Glutamatergic neuron (in vitro differentiated cells): ENCODE data around the gene TACC2. TPM values are rescaled to one million over a fixed set of nuclear protein-coding genes. Genes with fewer than 3 reads are reported as not detected.

Experiments
- DNase-seq: peaks from one replicate; pipeline ENCODE4 v3.0.0; 2022
- H3K27ac Mint-ChIP-seq: one replicate; pipeline ENCODE4 v1.8.0; 2020; ENCODE audit warnings: mild to moderate bottlenecking, mixed read lengths, inconsistent platforms; ENCODE audit not compliant: unreplicated experiment
- H3K27me3 Mint-ChIP-seq: one replicate; pipeline ENCODE4 v1.8.0; 2020; ENCODE audit warnings: mild to moderate bottlenecking, moderate library complexity, mixed read lengths, inconsistent platforms; ENCODE audit not compliant: unreplicated experiment
- H3K36me3 Mint-ChIP-seq: one replicate; pipeline ENCODE4 v1.8.0; 2020; ENCODE audit warnings: mild to moderate bottlenecking, mixed read lengths, inconsistent platforms; ENCODE audit not compliant: unreplicated experiment
- H3K4me1 Mint-ChIP-seq: one replicate; pipeline ENCODE4 v1.8.0; 2020; ENCODE audit warnings: mild to moderate bottlenecking, low read depth, mixed read lengths, inconsistent platforms; ENCODE audit not compliant: unreplicated experiment
- H3K4me3 Mint-ChIP-seq: one replicate; pipeline ENCODE4 v1.8.0; 2020; ENCODE audit warnings: mild to moderate bottlenecking, mixed read lengths, inconsistent platforms; ENCODE audit not compliant: unreplicated experiment
- H3K9me3 Mint-ChIP-seq: one replicate; pipeline ENCODE4 v1.8.0; 2020; ENCODE audit warnings: mild to moderate bottlenecking, moderate library complexity, mixed read lengths, inconsistent platforms; ENCODE audit not compliant: unreplicated experiment
- total RNA-seq: library from RNA; stranded (reverse); fragmentation: NEBNext Ultra II Directional; extraction: Animal tissue kit (Norgen Biotek cat#: 25700); gene quantifications from one replicate; pipeline ENCODE4 v1.2.1, GENCODE V29; 2021; ENCODE audit not compliant: unreplicated experiment
- TF ChIP-seq, protein P1 (sequence below): fragments of 200-600 bp; sonication (generic); IDR thresholded peaks from one replicate; pipeline ENCODE4 v1.5.0; 2021; ENCODE audit not compliant: partially characterized antibody, unreplicated experiment

TACC2 gene
- total RNA-seq, 1 donor from 2014 or later = 499 TPM

DNA sequence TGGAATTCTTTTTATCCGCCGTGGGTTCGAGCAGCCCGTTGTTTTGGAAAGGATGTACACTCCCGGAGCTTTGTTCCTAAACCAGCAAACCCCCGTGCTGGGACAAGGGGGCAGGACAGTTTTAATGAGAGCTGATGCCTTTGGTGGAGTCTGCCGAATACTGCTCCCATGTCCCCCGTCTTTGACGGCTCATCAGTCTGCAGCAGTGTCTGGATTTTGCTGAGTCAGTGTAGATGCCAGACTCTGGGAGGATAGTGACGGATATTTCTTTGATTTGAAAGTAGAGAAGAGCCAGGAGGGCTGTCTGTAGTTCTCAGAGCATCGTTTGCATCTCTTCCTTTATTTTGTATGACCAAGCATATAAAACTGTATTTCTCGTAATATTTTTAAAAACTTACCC, 207.3 kb downstream of the TACC2 start:
- Mint-ChIP-seq H3K27me3 (peaks cover 26% of the 10 kb centered on the region), H3K36me3 (no peaks in the 10 kb centered on the region), H3K27ac (no peak overlapping the region), H3K4me1 (peaks cover 39% of the 10 kb centered on the region), H3K4me3 (no peak overlapping the region), H3K9me3 (peaks cover 37% of the 10 kb centered on the region)
- no peak for DNase-seq
- TF ChIP-seq, protein P1, sequence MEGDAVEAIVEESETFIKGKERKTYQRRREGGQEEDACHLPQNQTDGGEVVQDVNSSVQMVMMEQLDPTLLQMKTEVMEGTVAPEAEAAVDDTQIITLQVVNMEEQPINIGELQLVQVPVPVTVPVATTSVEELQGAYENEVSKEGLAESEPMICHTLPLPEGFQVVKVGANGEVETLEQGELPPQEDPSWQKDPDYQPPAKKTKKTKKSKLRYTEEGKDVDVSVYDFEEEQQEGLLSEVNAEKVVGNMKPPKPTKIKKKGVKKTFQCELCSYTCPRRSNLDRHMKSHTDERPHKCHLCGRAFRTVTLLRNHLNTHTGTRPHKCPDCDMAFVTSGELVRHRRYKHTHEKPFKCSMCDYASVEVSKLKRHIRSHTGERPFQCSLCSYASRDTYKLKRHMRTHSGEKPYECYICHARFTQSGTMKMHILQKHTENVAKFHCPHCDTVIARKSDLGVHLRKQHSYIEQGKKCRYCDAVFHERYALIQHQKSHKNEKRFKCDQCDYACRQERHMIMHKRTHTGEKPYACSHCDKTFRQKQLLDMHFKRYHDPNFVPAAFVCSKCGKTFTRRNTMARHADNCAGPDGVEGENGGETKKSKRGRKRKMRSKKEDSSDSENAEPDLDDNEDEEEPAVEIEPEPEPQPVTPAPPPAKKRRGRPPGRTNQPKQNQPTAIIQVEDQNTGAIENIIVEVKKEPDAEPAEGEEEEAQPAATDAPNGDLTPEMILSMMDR = no peak

DNA sequence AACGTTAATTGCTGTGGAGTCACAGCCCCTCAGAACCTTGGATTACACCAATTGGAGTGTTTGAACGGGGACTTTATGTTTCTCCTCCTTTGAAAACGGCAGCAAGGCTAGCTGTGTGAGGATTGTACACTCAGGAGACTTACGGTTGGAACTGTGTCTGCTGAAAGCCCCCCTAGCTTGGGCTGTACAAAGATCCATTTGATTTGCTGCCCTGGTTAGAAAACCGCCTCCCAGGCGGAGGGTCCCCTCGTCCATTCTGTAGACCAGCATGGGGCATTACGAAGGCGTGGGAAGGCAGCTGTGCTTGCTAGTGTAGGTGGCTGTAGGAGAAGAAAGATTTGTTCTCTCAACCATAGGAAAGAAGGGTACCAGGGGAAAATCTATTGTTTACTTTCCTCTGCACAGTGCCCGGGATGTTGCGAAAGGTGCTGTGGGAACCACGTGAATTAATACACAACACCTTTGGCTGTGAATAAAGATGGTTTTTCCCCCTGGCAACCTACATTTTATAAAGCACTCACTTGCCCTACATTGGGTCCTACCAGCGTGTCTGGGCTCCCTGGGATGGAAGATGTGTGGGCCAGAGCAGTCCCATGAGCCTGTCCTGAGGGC, 208.8 kb downstream of the TACC2 start:
- Mint-ChIP-seq H3K4me1 (peaks cover 28% of the 10 kb centered on the region), H3K4me3 (no peak overlapping the region), H3K36me3 (no peaks in the 10 kb centered on the region), H3K27me3 (peaks cover 27% of the 10 kb centered on the region), H3K9me3 (peaks cover 34% of the 10 kb centered on the region), H3K27ac (peak overlapping the region; percentile 68)
- DNase-seq = no peak
- TF ChIP-seq, protein P1 = no peak

DNA sequence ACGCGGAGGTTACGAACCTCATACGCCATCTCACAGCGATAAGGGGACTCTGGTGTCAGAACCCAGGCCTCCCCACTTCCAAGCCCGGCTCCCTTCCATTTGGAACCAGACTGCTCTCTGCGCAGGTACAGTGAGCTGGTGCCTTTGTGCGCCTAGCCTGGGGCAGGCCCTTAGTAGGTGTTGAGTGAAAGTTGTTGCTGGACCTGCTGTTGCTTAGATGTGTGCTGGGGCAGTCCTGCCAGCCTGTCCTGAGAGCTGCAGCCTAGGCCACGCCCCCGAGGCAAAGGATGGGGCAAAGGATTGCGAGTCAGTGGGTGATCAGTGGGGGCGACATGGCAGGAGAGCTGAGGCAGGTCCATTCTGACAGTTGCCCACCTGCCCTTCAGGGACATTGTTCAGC, 209.7 kb downstream of the TACC2 start:
- Mint-ChIP-seq H3K9me3 (peaks cover 28% of the 10 kb centered on the region), H3K27ac (peak overlapping the region; percentile 48), H3K27me3 (peaks cover 25% of the 10 kb centered on the region), H3K4me3 (no peak overlapping the region), H3K4me1 (peaks cover 19% of the 10 kb centered on the region), H3K36me3 (no peaks in the 10 kb centered on the region)
- no peak for DNase-seq
- TF ChIP-seq, protein P1 = no peak

DNA sequence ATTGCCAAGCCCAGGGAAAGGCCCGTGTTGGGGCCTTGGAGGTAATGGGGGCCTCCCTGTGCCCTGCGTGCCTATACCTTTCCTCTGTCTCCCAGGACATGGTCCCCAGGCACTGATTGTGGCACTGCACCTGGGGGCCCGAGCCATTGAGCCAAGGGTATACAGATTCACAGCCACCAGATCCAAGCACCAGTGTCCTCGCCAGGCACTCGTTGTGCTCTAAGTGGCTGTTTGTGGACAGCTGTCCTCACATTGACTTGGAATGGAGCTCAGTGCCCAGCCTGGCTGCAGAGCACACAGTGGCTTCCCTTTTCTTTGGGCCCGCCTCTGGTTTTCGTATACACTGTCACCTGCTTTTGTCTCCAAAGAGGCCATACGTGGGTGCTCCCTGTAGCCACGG, 210.1 kb downstream of the TACC2 start:
- H3K27me3 Mint-ChIP-seq = peaks cover 24% of the 10 kb centered on the region
- H3K4me1 Mint-ChIP-seq = peaks cover 17% of the 10 kb centered on the region
- TF ChIP-seq, protein P1 = no peak
- DNase-seq = no peak
- peaks cover 27% of the 10 kb centered on the region for H3K9me3 Mint-ChIP-seq
- H3K4me3 Mint-ChIP-seq = no peak overlapping the region
- H3K36me3 Mint-ChIP-seq = no peaks in the 10 kb centered on the region
- no peak overlapping the region for H3K27ac Mint-ChIP-seq

DNA sequence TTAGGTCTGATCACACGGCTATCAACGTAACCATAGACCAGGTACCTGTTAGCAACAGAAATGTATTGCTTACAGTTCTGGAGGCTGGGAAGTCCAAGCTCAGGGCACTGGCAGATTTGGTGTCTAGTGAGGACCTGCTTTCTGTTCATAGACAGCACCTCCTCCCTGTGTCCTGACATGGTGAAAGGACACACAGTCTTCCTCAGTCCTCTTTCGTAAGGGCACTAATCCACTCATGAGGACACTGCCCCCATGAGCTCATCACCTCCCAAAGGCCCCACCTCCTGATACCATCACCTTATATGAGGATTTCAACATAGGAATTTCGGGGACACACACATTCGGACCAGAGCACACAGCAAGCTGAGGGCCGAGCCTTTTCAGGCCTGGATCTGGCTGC, 210.7 kb downstream of the TACC2 start:
- peaks cover 25% of the 10 kb centered on the region for H3K9me3 Mint-ChIP-seq
- peaks cover 21% of the 10 kb centered on the region for H3K27me3 Mint-ChIP-seq
- H3K4me1 Mint-ChIP-seq = peaks cover 12% of the 10 kb centered on the region
- H3K27ac Mint-ChIP-seq = peak overlapping the region; percentile 38
- TF ChIP-seq, protein P1 = no peak
- DNase-seq = no peak
- no peaks in the 10 kb centered on the region for H3K36me3 Mint-ChIP-seq
- H3K4me3 Mint-ChIP-seq = no peak overlapping the region
